GM12878 (cell line): ENCODE results near the gene OTULIN.

Source experiments
- EZH2 ChIP-seq: IDR thresholded peaks from 2 replicates; pipeline ENCODE4 v1.6.1; 2012; ENCODE audit warnings: low read depth, mild to moderate bottlenecking, control low read depth, inconsistent platforms, low read length, borderline replicate concordance; ENCODE audit not compliant: control insufficient read depth
- FOS ChIP-seq: IDR thresholded peaks from 3 replicates; pipeline ENCODE4 v1.6.1; 2011; ENCODE audit warnings: borderline replicate concordance; ENCODE audit not compliant: insufficient read length; ENCODE audit errors: extremely low read depth
- FOXM1 ChIP-seq: IDR thresholded peaks from 2 replicates; pipeline ENCODE4 v1.6.1; 2012; ENCODE audit warnings: low read depth, mild to moderate bottlenecking, inconsistent platforms, low read length, moderate library complexity
- JUND ChIP-seq: IDR thresholded peaks from 2 replicates; pipeline ENCODE4 v1.6.1; 2012; ENCODE audit warnings: low read depth, mild to moderate bottlenecking, low read length, improper control_type of control experiment, moderate library complexity
- NR2C2 ChIP-seq: IDR thresholded peaks from 2 replicates; pipeline ENCODE4 v1.6.1; 2011; ENCODE audit warnings: borderline replicate concordance, low read depth; ENCODE audit not compliant: control insufficient read depth, insufficient read length
- TF ChIP-seq, protein P1 (sequence below): fragments of 450-650 bp; IDR thresholded peaks from 2 replicates; pipeline ENCODE4 v1.6.1; 2016; ENCODE audit warnings: mild to moderate bottlenecking, moderate library complexity, borderline replicate concordance

DNA sequence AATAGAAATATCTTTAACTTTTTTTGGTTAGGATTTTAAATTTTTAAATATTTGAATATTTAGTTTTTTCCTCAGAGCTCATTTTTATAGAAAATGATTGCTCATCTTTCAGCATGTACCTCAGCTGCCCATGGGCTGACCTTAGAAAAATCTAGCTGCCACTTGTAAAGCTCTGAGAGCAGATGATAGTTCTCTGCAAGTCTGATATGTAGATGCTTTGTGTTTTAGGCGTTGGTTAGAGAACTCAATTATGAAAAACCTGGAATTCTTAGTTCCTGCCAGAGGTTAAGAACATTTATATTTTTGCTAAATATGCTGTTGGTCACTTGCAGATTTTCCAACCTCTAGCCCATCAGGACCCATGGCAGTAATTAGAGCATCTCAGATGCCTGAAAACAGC lies 15.1 kb downstream of the OTULIN start:
- TF ChIP-seq NR2C2: no peak
- TF ChIP-seq JUND: no peak
- TF ChIP-seq FOXM1: no peak
- TF ChIP-seq, protein P1, sequence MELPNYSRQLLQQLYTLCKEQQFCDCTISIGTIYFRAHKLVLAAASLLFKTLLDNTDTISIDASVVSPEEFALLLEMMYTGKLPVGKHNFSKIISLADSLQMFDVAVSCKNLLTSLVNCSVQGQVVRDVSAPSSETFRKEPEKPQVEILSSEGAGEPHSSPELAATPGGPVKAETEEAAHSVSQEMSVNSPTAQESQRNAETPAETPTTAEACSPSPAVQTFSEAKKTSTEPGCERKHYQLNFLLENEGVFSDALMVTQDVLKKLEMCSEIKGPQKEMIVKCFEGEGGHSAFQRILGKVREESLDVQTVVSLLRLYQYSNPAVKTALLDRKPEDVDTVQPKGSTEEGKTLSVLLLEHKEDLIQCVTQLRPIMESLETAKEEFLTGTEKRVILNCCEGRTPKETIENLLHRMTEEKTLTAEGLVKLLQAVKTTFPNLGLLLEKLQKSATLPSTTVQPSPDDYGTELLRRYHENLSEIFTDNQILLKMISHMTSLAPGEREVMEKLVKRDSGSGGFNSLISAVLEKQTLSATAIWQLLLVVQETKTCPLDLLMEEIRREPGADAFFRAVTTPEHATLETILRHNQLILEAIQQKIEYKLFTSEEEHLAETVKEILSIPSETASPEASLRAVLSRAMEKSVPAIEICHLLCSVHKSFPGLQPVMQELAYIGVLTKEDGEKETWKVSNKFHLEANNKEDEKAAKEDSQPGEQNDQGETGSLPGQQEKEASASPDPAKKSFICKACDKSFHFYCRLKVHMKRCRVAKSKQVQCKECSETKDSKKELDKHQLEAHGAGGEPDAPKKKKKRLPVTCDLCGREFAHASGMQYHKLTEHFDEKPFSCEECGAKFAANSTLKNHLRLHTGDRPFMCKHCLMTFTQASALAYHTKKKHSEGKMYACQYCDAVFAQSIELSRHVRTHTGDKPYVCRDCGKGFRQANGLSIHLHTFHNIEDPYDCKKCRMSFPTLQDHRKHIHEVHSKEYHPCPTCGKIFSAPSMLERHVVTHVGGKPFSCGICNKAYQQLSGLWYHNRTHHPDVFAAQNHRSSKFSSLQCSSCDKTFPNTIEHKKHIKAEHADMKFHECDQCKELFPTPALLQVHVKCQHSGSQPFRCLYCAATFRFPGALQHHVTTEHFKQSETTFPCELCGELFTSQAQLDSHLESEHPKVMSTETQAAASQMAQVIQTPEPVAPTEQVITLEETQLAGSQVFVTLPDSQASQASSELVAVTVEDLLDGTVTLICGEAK: no peak
- no peak for TF ChIP-seq FOS
- TF ChIP-seq EZH2: no peak
